H9 (cell line): Measurements from ENCODE around the gene GPR137. TPM values are rescaled to one million over a fixed set of nuclear protein-coding genes. Genes with fewer than 3 reads are reported as not detected.

Experiments
- DNase-seq: peaks from one replicate; pipeline ENCODE4 v3.0.0-alpha.2; 2017
- H2AFZ ChIP-seq: one replicate; pipeline ENCODE4 v1.6.1; 2013; ENCODE audit warnings: mild to moderate bottlenecking, low read length, control low read depth, moderate library complexity
- H2AK5ac ChIP-seq: 2 replicates; pipeline ENCODE4 v1.6.1; 2013; ENCODE audit warnings: low read length, control low read depth, mixed read lengths; ENCODE audit not compliant: insufficient read length
- H2BK120ac ChIP-seq: one replicate; pipeline ENCODE4 v1.6.1; 2013; ENCODE audit warnings: low read depth, mild to moderate bottlenecking, low read length, control low read depth, inconsistent platforms; ENCODE audit not compliant: poor library complexity, severe bottlenecking
- H2BK12ac ChIP-seq: 2 replicates; pipeline ENCODE4 v1.6.1; 2013; ENCODE audit warnings: low read length, control low read depth, mixed read lengths, low read depth; ENCODE audit not compliant: insufficient read length
- H2BK15ac ChIP-seq: 2 replicates; pipeline ENCODE4 v1.6.1; 2013; ENCODE audit warnings: low read depth, low read length, control low read depth
- H2BK20ac ChIP-seq: one replicate; pipeline ENCODE4 v1.6.1; 2013; ENCODE audit warnings: low read depth, mild to moderate bottlenecking, low read length, control low read depth, inconsistent platforms; ENCODE audit not compliant: poor library complexity, severe bottlenecking
- H2BK5ac ChIP-seq: 2 replicates; pipeline ENCODE4 v1.6.1; 2013; ENCODE audit warnings: low read length, control low read depth, mixed read lengths; ENCODE audit not compliant: insufficient read length
- H3K14ac ChIP-seq: 2 replicates; pipeline ENCODE4 v1.6.1; 2013; ENCODE audit warnings: low read length, control low read depth; ENCODE audit not compliant: insufficient read depth
- H3K18ac ChIP-seq: 2 replicates; pipeline ENCODE4 v1.6.1; 2013; ENCODE audit warnings: low read depth, mild to moderate bottlenecking, mixed read lengths, low read length, control low read depth; ENCODE audit not compliant: insufficient read length
- H3K23ac ChIP-seq: 2 replicates; pipeline ENCODE4 v1.6.1; 2013; ENCODE audit warnings: low read length, control low read depth, mixed read lengths, low read depth; ENCODE audit not compliant: insufficient read length
- H3K23me2 ChIP-seq: 2 replicates; pipeline ENCODE4 v1.6.1; 2013; ENCODE audit warnings: low read depth, mild to moderate bottlenecking, mixed read lengths, low read length, control low read depth; ENCODE audit not compliant: insufficient read length, poor library complexity, severe bottlenecking
- H3K27ac ChIP-seq: 2 replicates; pipeline ENCODE4 v1.5.1; 2013; ENCODE audit warnings: low read length, control low read depth, mixed read lengths, low read depth; ENCODE audit not compliant: insufficient read length
- H3K27me3 ChIP-seq: 2 replicates; pipeline ENCODE4 v1.6.1; 2013; ENCODE audit warnings: low read length, control low read depth, inconsistent platforms; ENCODE audit not compliant: insufficient read depth
- H3K4ac ChIP-seq: 2 replicates; pipeline ENCODE4 v1.6.1; 2013; ENCODE audit warnings: low read depth, mild to moderate bottlenecking, control low read depth, inconsistent platforms, low read length, moderate library complexity
- H3K4me1 ChIP-seq: 2 replicates; pipeline ENCODE4 v1.6.1; 2013; ENCODE audit warnings: low read length, control low read depth, inconsistent platforms; ENCODE audit not compliant: insufficient read depth
- H3K4me2 ChIP-seq: 2 replicates; pipeline ENCODE4 v1.6.1; 2013; ENCODE audit warnings: low read length, control low read depth, mixed read lengths; ENCODE audit not compliant: insufficient read length, insufficient read depth
- H3K56ac ChIP-seq: 2 replicates; pipeline ENCODE4 v1.6.1; 2013; ENCODE audit warnings: low read depth, mild to moderate bottlenecking, mixed read lengths, low read length, control low read depth; ENCODE audit not compliant: insufficient read length
- H3K79me1 ChIP-seq: 2 replicates; pipeline ENCODE4 v1.6.1; 2013; ENCODE audit warnings: low read depth, mild to moderate bottlenecking, moderate library complexity, low read length, control low read depth, inconsistent platforms; ENCODE audit not compliant: insufficient read depth, poor library complexity, severe bottlenecking
- H3K79me2 ChIP-seq: 2 replicates; pipeline ENCODE4 v1.6.1; 2013; ENCODE audit warnings: low read length, control low read depth, inconsistent platforms; ENCODE audit not compliant: insufficient read depth
- H3K9ac ChIP-seq: 2 replicates; pipeline ENCODE4 v1.6.1; 2013; ENCODE audit warnings: low read length, control low read depth, mixed read lengths; ENCODE audit not compliant: insufficient read length; ENCODE audit errors: extremely low read depth
- H3K9me3 ChIP-seq: one replicate; pipeline ENCODE4 v1.6.1; 2013; ENCODE audit warnings: low read depth, low read length, inconsistent platforms; ENCODE audit not compliant: control insufficient read depth
- H3T11ph ChIP-seq: one replicate; pipeline ENCODE4 v1.6.1; 2013; ENCODE audit warnings: mild to moderate bottlenecking, low read length, control low read depth, inconsistent platforms
- H4K20me1 ChIP-seq: one replicate; pipeline ENCODE4 v1.6.1; 2013; ENCODE audit not compliant: control insufficient read depth, insufficient read length, insufficient read depth
- H4K5ac ChIP-seq: 2 replicates; pipeline ENCODE4 v1.6.1; 2013; ENCODE audit warnings: low read depth, mild to moderate bottlenecking, mixed read lengths, low read length, control low read depth; ENCODE audit not compliant: insufficient read length
- H4K8ac ChIP-seq: replicated peaks from 2 replicates; pipeline ENCODE4 v1.6.1; 2013; ENCODE audit warnings: low read length, control low read depth, mixed read lengths, low read depth; ENCODE audit not compliant: insufficient read length
- H4K91ac ChIP-seq: 2 replicates; pipeline ENCODE4 v1.6.1; 2013; ENCODE audit warnings: low read depth, mild to moderate bottlenecking, moderate library complexity, mixed read lengths, low read length, control low read depth; ENCODE audit not compliant: insufficient read length
- H3K27ac Mint-ChIP-seq, 3 experiments: 2 replicates in 2 of 3; 3 replicates in 1 of 3; pipeline ENCODE4 v1.8.0; 2020 to 2021; ENCODE audit warnings: mixed read lengths in 3 of 3, mild to moderate bottlenecking in 1 of 3, moderate library complexity in 1 of 3
- H3K27me3 Mint-ChIP-seq: 2 replicates; pipeline ENCODE4 v1.8.0; 2021; ENCODE audit warnings: low read depth, mild to moderate bottlenecking, moderate library complexity, mixed read lengths
- H3K36me3 Mint-ChIP-seq, 3 experiments: 2 replicates in 2 of 3; 3 replicates in 1 of 3; pipeline ENCODE4 v1.8.0; 2020 to 2021; ENCODE audit warnings: low read depth in 3 of 3, mixed read lengths in 3 of 3; ENCODE audit not compliant: insufficient read depth in 1 of 3
- H3K4me1 Mint-ChIP-seq, 2 experiments: 2 replicates each; pipeline ENCODE4 v1.8.0; 2020; ENCODE audit warnings: mixed read lengths in 2 of 2
- H3K4me3 Mint-ChIP-seq, 2 experiments: 2 replicates in 1 of 2; 3 replicates in 1 of 2; pipeline ENCODE4 v1.8.0; 2020 to 2021; ENCODE audit warnings: mild to moderate bottlenecking in 2 of 2, mixed read lengths in 2 of 2, moderate library complexity in 1 of 2
- H3K9me3 Mint-ChIP-seq, 2 experiments: 2 replicates in 1 of 2; 3 replicates in 1 of 2; pipeline ENCODE4 v1.8.0; 2020; ENCODE audit warnings: mild to moderate bottlenecking in 2 of 2, mixed read lengths in 2 of 2, moderate library complexity in 1 of 2
- CTCF ChIP-seq: fragments of 200-600 bp; sonication (generic); conservative IDR thresholded peaks from 3 replicates; pipeline ENCODE4 v1.8.0; 2021; ENCODE audit warnings: antibody characterized with exemption, mild to moderate bottlenecking
- WGBS: extraction: QIAGEN DNeasy Blood & Tissue Kit; methylation state at CpG from one replicate; pipeline ENCODE4 v1.1.7; 2013; ENCODE audit warnings: missing lambda C conversion rate, low lambda C conversion rate, mixed read lengths; ENCODE audit not compliant: insufficient read length; ENCODE audit errors: extremely low coverage; 5-methylcytosine and 5-hydroxymethylcytosine counted together
- total RNA-seq: library from RNA; stranded (reverse); gene quantifications from 2 replicates; pipeline ENCODE4 v1.2.1, GENCODE V29; 2021

GPR137 gene
- total RNA-seq, 1 experiment from 2014 or later = 39.6 TPM

- Mint-ChIP-seq H3K27me3 (no peaks in the 10 kb centered on the region), H3K4me1 (peaks cover 18 to 27% of the 10 kb centered on the region in 2 experiments), H3K4me3 (0 out of 5 replicates have a peak overlapping the region, but pooled peaks of 1 of the 2 experiments have one; percentile 98), H3K36me3 (peaks cover 28 to 51% (median 43%) of the 10 kb centered on the region in 3 experiments; a peak in 6 of 7 replicates), H3K9me3 (no peaks in the 10 kb centered on the region), H3K27ac (no peak overlapping the region)
- H3K18ac ChIP-seq = no peak overlapping the region
- H3K23ac ChIP-seq = no peak overlapping the region
- no peak overlapping the region for H2BK12ac ChIP-seq
- no peak overlapping the region for H3K14ac ChIP-seq
- no peak overlapping the region for H3T11ph ChIP-seq
- no peak overlapping the region for H2BK15ac ChIP-seq
- H2BK5ac ChIP-seq = no peak overlapping the region
- H4K8ac ChIP-seq = no peak overlapping the region
- H2AFZ ChIP-seq = no peak overlapping the region
- H3K56ac ChIP-seq = no peak overlapping the region
- peaks cover 4% of the 10 kb centered on the region; the same call in 1 of the 2 replicates for H3K4me1 ChIP-seq
- H3K4ac ChIP-seq = no peak overlapping the region
- H3K79me2 ChIP-seq = no peaks in the 10 kb centered on the region; the same call in 1 of the 2 replicates
- H3K9ac ChIP-seq = no peak overlapping the region
- WGBS = no CpG with 5 or more reads among the region's 7 CpGs
- H2BK20ac ChIP-seq = no peak overlapping the region
- no peak overlapping the region for H4K5ac ChIP-seq
- TF ChIP-seq CTCF = no peak
- peaks cover 3% of the 10 kb centered on the region for H3K79me1 ChIP-seq
- H3K27me3 ChIP-seq = no peaks in the 10 kb centered on the region
- no peak overlapping the region for H3K4me2 ChIP-seq
- H3K9me3 ChIP-seq = no peaks in the 10 kb centered on the region
- no peak for DNase-seq
- H3K23me2 ChIP-seq = peaks cover 16% of the 10 kb centered on the region
- H4K91ac ChIP-seq = no peak overlapping the region
- H3K27ac ChIP-seq = no peak overlapping the region
- H4K20me1 ChIP-seq = no peaks in the 10 kb centered on the region
- no peak overlapping the region for H2BK120ac ChIP-seq
- H2AK5ac ChIP-seq = no peak overlapping the region
Measured at GRCh38 chr11:64254326-64254725, 31.3 kb upstream of the GPR137 start.
